Mucosa of rectum (tissue), 2 donors: ENCODE data around the gene SNX17.

Experiments
- H3K27ac ChIP-seq, 2 donors: one replicate each; pipeline ENCODE4 v1.7.0; 2013; ENCODE audit warnings: inconsistent platforms in 2 of 2, low read depth in 2 of 2, low read length in 2 of 2
- H3K27me3 ChIP-seq, 2 donors: one replicate each; pipeline ENCODE4 v1.7.0; 2013; ENCODE audit warnings: low read length in 2 of 2; ENCODE audit not compliant: control insufficient read depth in 2 of 2, insufficient read depth in 2 of 2
- H3K36me3 ChIP-seq, 2 donors: one replicate each; pipeline ENCODE4 v1.7.0; 2013; ENCODE audit warnings: low read length in 2 of 2; ENCODE audit not compliant: control insufficient read depth in 2 of 2, insufficient read depth in 2 of 2
- H3K4me1 ChIP-seq, 2 donors: one replicate each; pipeline ENCODE4 v1.7.0; 2013; ENCODE audit warnings: low read length in 2 of 2, mild to moderate bottlenecking in 1 of 2; ENCODE audit not compliant: control insufficient read depth in 2 of 2, insufficient read depth in 2 of 2
- H3K4me3 ChIP-seq, 2 donors: one replicate each; pipeline ENCODE4 v1.7.0; 2013; ENCODE audit warnings: low read length in 2 of 2
- H3K9ac ChIP-seq, 2 donors: one replicate each; pipeline ENCODE4 v1.7.0; 2013; ENCODE audit warnings: low read length in 2 of 2, low read depth in 1 of 2, mild to moderate bottlenecking in 1 of 2
- H3K9me3 ChIP-seq, 2 donors: one replicate each; pipeline ENCODE4 v1.7.0; 2013; ENCODE audit warnings: low read length in 2 of 2; ENCODE audit not compliant: control insufficient read depth in 2 of 2
- donor health status: healthy.
- donor health status: Normal muscosa, but diverticular disease.

SNX17 gene, protein sequence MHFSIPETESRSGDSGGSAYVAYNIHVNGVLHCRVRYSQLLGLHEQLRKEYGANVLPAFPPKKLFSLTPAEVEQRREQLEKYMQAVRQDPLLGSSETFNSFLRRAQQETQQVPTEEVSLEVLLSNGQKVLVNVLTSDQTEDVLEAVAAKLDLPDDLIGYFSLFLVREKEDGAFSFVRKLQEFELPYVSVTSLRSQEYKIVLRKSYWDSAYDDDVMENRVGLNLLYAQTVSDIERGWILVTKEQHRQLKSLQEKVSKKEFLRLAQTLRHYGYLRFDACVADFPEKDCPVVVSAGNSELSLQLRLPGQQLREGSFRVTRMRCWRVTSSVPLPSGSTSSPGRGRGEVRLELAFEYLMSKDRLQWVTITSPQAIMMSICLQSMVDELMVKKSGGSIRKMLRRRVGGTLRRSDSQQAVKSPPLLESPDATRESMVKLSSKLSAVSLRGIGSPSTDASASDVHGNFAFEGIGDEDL

DNA sequence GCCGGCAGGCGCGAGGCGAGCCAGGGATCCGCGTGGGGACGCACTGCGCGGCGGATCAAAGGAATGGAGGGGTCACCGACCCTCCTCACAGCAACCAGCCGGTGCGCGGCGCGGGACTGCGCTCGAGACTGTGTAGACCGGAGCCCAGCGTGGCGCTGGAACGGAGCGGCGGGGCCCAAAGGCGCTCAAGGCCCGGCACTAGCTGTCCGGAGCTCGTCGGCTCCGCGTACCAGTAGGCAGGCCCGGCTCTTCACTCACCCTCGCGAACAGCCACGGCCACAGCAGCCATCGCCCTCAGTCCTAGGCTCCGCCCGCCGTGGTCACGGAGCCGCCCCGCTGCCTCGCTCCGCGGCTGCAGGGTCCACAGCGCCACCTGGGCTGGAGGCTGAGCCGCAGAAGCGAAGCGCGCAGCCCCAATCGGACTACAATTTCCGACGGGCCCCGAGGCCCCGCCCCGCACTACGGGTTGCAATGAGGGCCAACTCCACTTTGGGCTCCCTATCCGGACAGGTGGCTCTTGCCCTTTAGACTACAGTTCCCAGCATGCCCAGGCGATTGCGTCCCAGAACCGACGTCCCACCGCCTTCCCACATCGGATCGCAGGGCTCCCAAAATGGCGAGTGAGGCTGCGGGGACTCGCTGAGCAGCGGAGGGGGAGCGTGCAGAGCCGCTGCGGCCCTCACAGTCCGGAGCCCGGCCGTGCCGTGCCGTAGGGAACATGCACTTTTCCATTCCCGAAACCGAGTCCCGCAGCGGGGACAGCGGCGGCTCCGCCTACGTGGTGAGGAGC is at the start of gene SNX17, which contains the start of gene EIF2B4:
SNX17 (plus strand) TSS at position 591 of the 790 bp plus-strand sequence; CDS start at position 719, 128 bp downstream.
EIF2B4 (minus strand) TSS at position 313 of the 790 bp plus-strand sequence; CDS start at position 289, 24 bp downstream.
- peak within 1 kb of the TSS; percentile 91 to 93 for H3K27ac ChIP-seq
- no peaks in the 10 kb centered on the region for H3K9me3 ChIP-seq
- H3K27me3 ChIP-seq, result no peaks in the 10 kb centered on the region
- H3K4me1 ChIP-seq, result peaks cover 29 to 31% of the 10 kb centered on the region in 2 donors
- H3K9ac ChIP-seq, result peak within 1 kb of the TSS; percentile 97
- peak within 1 kb of the TSS; percentile 94 to 96 for H3K4me3 ChIP-seq
- H3K36me3 ChIP-seq, result peaks cover 53 to 54% of the 10 kb centered on the region in 2 donors

DNA sequence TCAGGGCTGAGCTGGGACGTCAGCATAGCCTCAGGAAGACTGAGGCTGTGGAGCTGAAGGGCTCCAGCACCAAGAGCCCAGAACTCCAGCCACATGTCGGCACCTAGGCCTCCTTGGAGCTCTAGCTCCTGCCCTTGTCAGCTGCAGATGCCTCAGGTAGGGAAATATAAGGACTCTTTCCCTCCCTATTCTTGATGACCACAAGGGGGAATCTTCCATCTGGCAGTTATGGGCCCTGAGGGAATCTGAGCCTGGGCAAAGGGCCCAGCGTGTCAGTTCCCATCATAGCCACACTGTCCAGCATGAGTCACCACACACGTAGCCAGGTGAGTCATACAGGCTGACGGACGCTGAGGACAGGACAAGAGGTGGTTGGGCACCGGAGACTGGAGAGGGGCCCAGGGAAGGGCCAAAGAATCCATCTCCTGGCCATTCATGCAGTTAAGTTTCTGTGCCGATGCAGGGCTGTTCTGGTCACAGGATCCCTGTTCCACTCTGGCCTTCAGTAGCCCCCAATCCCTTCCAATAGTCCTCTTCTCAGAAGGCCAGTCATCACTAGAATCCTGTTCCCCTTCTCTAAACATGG is 49.4 kb upstream of the SNX17 start:
- H3K4me3 ChIP-seq, result no peak overlapping the region
- H3K27ac ChIP-seq, result no peak overlapping the region
- H3K9ac ChIP-seq, result no peak overlapping the region
- no peaks in the 10 kb centered on the region for H3K27me3 ChIP-seq
- peaks cover 2 to 12% of the 10 kb centered on the region in 2 donors for H3K36me3 ChIP-seq
- no peaks in the 10 kb centered on the region for H3K9me3 ChIP-seq
- peaks cover 15 to 23% of the 10 kb centered on the region in 2 donors for H3K4me1 ChIP-seq

DNA sequence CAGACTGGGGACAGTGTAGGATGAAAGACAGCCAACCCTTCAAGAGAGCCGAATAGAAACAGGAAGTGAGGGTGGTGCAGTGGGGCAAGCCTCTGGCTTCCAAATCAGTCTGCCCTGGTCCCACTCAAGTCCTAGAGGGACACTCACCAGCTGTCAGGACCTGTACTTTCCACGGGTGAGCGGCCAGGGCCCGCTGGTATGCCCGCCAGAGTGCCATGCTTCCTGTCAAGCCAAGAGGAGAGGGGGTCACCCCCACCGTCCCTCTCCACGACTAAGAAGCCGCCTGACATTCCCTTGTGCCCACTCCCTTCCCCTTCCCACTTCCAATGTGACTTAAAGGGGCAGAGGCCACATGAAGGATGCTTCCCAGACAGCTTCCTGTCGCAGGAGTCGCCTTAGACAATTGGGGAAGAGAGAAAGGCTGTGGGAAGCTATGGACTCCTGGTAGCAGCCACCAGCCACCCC is 48.1 kb upstream of the SNX17 start:
- Histone ChIP-seq H3K9me3 (no peaks in the 10 kb centered on the region), H3K27me3 (no peaks in the 10 kb centered on the region), H3K36me3 (peaks cover 7 to 13% of the 10 kb centered on the region in 2 donors), H3K27ac (peak overlapping the region; percentile 84 to 89), H3K4me3 (peak overlapping the region; percentile 67 to 99), H3K4me1 (peaks cover 15 to 23% of the 10 kb centered on the region in 2 donors), H3K9ac (peak overlapping the region; percentile 97)

DNA sequence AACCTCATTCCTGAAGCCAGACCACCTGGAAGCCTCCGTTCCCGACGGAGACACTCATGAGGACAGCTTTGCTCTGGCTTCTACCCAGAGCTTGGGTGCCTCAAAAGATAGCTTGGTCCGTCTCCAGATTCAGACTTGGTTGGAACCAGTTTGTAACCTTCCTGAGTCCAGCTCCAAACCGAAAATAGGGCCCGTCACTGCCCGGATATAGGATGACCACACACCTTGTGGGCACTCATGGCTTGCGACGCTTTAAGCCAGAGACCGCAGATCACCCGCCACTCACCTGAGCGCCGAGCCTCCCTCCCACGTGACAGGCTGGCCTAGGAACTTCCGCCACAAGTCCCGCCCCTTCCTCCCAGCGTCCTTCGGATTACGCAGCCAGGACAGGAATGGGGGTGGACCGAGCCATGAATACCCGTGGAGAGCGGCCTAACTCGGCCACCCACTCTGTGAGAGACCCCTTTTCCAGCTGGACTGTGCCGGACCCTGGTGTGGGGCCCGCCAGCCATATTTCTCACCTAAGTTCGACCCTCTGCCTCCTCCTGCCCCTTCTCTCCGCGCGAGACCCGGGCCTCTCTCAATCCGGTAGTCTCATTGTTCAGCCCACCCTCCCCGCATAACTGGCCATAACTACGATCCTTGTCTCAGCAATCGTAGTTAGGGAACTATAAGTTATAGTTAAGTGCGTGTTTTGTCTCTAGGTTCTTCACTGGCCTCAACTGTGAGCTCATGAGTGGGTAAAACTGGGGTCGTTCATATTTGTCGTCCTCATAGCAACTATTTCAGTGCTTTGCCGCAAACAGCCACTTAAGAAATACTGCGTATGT is 47.4 kb upstream of the SNX17 start, which contains the start of gene MPV17:
MPV17 (minus strand) TSS at position 332 of the 830 bp plus-strand sequence. CDS start 580 bp downstream, outside the sequence.
- Histone ChIP-seq H3K36me3 (peaks cover 11 to 16% of the 10 kb centered on the region in 2 donors), H3K4me3 (peak within 1 kb of the TSS; percentile 67 to 99), H3K4me1 (peaks cover 15 to 23% of the 10 kb centered on the region in 2 donors), H3K27ac (peak within 1 kb of the TSS; percentile 84 to 89), H3K9me3 (no peaks in the 10 kb centered on the region), H3K27me3 (no peaks in the 10 kb centered on the region), H3K9ac (peak within 1 kb of the TSS; percentile 97)

DNA sequence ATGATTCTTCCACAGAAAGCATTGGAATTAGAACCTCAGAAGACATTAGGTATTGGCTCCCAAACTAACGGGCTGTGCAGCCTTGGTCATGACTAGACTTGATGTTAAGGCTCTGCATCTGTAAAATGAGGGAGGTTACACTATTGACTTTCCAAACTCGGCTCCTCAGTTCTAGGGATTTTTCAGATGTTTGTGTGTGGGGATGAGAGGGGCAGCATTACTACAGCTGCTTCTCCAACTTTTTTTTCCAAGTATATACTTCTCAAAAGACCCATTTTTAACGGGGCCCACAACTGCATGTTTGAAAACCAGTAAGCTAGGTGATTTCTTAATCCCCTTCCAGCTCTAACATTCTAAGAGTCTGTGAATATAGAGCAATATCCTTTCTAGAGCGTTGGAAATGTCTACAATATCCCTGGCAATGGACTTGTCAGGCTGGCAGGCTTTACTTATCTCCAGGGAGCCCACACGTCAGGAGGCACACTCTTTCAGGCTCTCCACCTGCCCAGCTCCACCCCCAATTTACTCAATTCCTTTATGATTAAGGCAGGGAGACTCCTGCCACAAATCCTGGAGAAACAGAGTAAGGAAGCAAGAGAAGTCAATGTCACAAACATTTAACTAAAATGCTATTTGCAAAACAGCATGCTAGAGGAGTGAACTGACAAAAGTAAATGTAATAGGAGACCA is 46.7 kb upstream of the SNX17 start:
- Histone ChIP-seq H3K4me3 (peak overlapping the region; percentile 67 to 99), H3K27ac (peak overlapping the region; percentile 84 to 89), H3K36me3 (peaks cover 19 to 23% of the 10 kb centered on the region in 2 donors), H3K27me3 (no peaks in the 10 kb centered on the region), H3K9ac (peak overlapping the region; percentile 97), H3K9me3 (no peaks in the 10 kb centered on the region), H3K4me1 (peaks cover 15 to 23% of the 10 kb centered on the region in 2 donors)

DNA sequence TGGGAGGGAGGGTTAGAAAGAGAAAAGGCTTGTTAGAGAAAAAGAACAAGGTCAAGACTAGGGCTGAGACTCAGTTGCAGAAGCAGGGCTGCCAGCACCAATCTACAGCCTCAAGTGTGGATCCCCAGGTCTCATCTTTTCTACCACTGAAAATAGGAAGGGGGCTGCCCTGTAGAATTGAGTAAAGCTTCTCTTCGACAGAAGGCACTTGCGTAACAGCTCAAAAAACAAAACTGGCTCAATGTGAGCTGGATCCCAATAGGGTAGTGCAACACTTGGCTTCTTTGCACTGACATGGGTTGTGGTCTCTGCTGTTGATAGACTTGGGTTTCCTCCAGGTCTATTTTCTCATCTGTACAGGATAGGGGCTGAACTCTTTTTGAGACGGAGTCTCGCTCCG is 45.7 kb upstream of the SNX17 start:
- no peak overlapping the region for H3K9ac ChIP-seq
- H3K4me1 ChIP-seq, result peaks cover 15 to 23% of the 10 kb centered on the region in 2 donors
- H3K4me3 ChIP-seq, result no peak overlapping the region
- H3K9me3 ChIP-seq, result no peaks in the 10 kb centered on the region
- H3K36me3 ChIP-seq, result peaks cover 25 to 33% of the 10 kb centered on the region in 2 donors
- no peaks in the 10 kb centered on the region for H3K27me3 ChIP-seq
- no peak overlapping the region for H3K27ac ChIP-seq

DNA sequence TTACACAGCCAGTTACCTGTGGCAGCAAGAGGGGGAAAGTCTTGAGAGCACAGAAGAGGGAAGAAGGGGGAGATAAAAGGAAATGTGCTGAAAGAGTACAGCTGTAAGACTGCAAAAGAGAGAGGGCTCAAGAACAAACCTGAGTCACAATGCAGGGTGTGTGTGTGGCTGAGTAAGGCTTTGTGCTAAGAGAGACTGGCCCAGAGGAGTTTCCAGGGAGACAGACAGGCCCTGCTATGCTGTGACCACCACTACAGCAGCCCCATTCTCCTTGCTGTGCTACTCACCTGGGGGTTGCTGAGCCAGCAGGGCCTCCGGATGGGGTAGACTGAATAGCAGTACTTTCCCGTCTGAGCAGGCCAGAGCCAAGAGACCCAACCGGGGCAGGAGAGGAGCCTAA is 35.1 kb upstream of the SNX17 start:
- no peaks in the 10 kb centered on the region for H3K4me1 ChIP-seq

DNA sequence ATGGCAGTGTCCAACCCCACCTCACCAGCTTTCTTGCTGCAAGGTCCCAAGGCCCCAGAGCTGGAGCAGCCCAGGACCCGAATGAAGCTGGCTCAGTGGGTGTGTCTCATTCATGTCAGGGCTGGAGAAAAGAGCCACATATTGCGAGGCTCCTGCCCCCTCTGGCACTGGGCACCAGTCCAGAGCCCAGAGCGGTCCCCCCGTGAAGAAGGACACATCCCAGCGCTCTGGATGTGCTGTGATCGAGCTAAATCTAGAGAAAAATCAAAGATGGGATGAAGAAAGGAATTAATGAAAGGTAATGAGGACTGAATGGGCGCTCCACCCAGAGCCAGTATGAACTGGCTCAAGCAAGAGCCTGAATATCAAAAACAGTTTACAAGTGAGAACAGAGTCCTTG is 34.2 kb upstream of the SNX17 start:
- H3K9ac ChIP-seq, result no peak overlapping the region
- H3K36me3 ChIP-seq, result peaks cover 59 to 63% of the 10 kb centered on the region in 2 donors
- H3K27ac ChIP-seq, result no peak overlapping the region
- no peaks in the 10 kb centered on the region for H3K4me1 ChIP-seq
- H3K9me3 ChIP-seq, result no peaks in the 10 kb centered on the region
- H3K27me3 ChIP-seq, result no peaks in the 10 kb centered on the region
- H3K4me3 ChIP-seq, result no peak overlapping the region

More for the DNA sequence above, 35.1 kb upstream of the SNX17 start:
- Histone ChIP-seq H3K9ac (no peak overlapping the region), H3K36me3 (peaks cover 58 to 68% of the 10 kb centered on the region in 2 donors), H3K9me3 (no peaks in the 10 kb centered on the region), H3K27ac (no peak overlapping the region), H3K27me3 (no peaks in the 10 kb centered on the region), H3K4me3 (no peak overlapping the region)
